ENCODE results near the gene POLN.

POLN gene

GRCh38 chr4:2241410-2242353, at the start of gene POLN, which contains the start of gene HAUS3:
POLN (minus strand) TSS chr4:2242121; CDS start chr4:2229231, 12,890 bp downstream.
HAUS3 (minus strand) TSS chr4:2242121; CDS start chr4:2240946, 1,175 bp downstream.
- DNase-seq = peak; percentile 99

DNA sequence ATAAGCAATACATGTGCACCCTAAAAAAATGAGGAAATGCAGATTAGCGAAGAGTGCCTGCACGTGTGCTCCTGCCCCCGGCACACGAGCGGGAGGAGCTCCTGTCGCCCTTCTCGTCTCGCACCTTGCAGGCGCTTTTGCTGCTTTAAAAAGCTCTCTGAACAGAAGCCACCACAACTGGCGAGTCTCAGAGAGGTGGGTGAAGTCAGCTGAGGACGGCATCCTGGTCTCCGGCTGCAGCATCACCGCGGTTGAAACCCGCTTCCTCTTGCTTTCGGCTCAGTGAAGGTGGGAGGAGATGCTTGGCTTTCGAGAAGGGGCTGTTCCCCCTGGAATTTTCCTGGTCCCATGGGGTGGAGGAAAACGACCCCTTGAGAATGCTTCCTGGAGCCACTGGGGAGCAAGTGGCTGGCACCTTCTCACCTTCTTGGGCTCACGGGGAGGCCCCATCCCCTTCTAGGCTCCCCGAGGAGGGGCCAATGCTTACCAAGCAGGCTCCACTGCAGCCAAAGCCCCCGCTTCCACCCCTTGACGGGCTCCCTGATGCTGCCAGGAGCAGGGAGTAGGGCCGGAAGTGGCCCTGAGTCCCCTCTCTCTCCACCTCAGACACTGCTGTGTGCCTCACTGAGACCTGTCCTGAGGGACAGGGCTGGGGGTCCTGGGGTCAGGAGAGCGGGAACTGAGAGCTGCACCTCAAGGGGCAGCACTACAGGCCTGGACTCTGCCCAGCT, 49.2 kb upstream of the POLN start:
- peak; percentile 68 for DNase-seq

GRCh38 chr4:2290488-2290887, 48.6 kb upstream of the POLN start:
- DNase-seq = no peak

GRCh38 chr4:2289955-2290333, 48.0 kb upstream of the POLN start:
- DNase-seq = peak; percentile 20

GRCh38 chr4:2289311-2289954, 47.5 kb upstream of the POLN start:
- DNase-seq = peak; percentile 18

GRCh38 chr4:2288051-2288541, 46.2 kb upstream of the POLN start:
- DNase-seq = peak; percentile 22

- DNase-seq = no peak
Observed at GRCh38 chr4:2287594-2287915, 45.6 kb upstream of the POLN start.

DNA sequence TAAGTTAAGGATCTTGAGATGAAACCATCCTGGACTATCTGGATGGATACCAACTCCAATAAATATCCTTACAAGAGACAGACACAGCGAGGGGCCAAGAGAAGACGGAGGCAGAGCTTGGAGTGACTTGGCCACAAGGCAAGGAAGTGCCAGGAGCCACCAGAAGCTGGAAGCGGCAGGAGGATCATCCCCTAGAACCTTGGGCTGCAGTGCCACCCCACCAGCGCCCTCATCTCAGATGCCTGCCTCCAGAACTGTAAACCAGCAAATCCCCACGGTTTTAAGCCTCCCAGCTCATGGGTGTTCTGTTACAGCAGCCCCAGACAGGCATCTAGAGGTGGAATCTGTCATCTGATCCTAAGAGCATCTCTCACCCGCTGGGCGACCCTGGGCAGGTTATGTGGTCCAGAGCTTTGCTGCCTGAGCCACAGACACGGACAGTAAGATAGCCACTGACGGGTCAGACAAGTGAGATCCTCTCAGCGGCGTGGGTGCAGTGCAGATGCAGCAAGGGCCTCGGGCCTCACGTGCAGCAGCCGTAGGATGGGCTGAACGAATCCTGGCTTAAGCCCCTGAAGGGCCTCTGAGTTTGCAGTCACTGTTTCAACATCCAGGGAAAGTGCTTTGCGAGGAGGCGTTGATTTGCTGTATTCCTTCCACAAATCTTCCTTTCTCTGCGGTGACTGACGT, 45.1 kb upstream of the POLN start:
- DNase-seq = no peak

DNA sequence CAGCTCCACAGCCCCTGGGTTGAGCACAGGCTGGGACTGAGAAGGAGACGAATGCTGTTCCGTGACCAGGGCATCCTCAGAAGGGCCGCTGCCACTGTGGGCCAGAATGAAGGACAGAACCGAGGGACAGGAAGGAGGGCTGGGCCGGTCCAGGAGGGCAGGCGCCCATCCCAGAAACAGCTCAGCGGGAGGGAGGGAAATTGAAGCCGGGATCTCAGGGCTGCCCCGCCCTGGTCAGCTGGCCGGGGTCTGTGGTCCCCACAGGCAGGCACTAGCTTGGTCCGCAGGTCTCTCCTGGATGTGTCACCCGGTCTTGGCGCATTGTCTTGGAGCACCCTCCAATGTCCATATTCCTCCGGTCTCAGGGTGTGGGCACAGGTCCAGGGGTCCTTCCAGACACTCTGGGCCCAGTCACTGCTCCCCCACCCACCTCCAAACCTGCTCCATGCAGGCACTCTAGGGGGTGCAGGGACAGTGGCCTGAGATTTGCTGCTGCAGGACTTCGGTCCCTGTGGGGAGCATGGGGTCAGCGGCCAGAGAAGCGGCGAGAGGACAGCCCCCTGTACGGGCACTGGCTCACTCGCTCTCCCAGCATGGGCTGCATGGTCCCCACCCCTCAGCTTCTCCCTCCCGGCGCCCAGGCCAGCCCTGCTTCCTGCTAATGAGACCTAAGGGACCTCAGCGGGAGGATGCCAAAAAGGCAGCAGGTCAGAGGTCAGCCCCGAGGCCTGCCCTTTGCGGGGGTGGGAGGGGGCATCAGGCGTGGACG, 43.9 kb upstream of the POLN start:
- DNase-seq = no peak

DNA sequence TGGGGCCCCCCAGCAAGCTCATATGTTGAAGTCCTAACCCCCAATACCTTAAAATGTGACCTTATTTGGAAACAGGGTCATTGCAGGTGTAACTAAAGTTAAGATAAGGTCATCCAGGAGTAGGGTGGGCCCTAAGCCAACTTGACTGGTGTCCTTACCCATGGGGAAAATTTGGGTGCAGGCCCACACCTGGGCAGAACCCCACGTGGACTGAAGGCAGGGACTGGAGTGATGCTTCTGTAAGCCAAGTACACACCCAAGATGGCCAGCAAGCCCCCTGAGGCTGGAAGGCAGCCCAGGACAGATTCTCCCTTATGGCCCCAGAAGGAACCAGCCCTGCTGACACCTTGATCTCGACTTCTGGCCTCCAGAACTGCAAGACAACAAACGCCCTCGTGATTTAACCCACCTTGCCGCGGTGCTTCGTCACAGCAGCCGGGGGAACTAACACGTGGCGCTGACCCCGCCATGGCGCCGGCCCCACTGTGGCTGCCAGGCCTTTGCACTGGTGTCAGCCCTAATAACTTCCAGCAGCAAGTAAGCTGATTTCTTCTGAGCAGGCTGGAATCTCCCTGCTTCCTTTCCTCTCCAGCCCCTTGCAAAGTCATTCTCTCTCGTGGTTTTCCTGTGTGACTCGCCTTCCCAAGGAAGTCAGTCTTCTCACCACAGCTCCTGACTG, 43.2 kb upstream of the POLN start:
- DNase-seq = no peak

DNA sequence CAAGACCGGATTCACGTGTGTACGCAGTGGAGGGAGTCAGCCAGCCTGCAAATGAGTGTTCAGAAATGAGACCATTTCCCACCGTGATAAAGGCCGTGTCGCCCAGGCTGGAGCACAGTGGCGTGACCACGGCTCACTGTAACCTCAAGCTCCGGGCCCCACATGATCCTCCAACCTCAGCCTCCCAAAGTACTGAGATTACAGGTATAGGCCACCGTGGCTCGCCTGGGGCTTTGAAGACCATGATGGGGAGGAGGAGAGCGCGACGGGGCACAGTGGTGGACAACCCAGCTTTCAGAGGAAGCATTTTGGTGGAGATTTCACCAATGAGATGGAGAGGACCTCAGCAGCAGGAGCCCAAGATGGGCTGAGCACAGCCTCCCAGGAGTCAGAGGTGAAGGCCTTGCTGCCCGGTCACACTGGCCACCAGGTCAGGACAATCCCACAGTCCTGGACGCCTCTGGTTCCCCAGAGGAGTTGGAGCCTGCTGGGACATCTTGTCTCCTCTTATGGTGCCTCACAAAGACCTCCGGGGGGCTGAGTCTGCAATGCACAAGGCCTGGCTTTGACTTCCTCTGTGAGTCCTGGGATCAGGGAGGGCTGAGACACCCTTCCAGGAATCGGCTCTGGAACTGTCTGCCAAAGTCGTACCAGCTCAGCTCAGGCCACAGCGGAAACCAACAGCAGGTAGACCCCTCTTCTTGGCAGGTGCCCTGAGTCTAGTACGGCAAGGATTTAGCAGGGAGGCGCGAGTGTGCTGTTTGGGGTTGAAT, 42.4 kb upstream of the POLN start:
- DNase-seq = no peak

DNA sequence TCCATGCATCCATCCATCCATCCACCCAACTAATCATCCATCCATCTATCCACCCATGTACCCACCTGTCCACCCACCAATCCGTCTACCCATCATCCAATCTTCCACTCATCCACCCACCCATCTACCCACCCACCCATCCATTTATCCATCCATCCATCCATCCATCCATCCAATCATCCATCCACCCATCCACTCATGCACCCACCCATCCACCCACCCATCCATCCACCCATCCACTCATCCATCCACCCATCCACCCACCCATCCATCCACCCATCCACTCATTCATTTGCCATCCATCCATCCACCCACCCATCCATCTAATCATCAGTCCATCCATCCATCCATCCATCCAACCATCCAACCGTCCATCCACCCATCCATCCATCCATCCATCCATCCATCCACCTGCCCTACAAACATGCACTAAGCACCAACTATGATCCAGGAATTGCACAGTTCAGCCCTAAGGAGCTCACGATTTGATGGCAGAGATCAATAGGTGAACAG, 41.3 kb upstream of the POLN start:
- no peak for DNase-seq

GRCh38 chr4:2281575-2282343, 39.8 kb upstream of the POLN start:
- peak; percentile 65 for DNase-seq

DNA sequence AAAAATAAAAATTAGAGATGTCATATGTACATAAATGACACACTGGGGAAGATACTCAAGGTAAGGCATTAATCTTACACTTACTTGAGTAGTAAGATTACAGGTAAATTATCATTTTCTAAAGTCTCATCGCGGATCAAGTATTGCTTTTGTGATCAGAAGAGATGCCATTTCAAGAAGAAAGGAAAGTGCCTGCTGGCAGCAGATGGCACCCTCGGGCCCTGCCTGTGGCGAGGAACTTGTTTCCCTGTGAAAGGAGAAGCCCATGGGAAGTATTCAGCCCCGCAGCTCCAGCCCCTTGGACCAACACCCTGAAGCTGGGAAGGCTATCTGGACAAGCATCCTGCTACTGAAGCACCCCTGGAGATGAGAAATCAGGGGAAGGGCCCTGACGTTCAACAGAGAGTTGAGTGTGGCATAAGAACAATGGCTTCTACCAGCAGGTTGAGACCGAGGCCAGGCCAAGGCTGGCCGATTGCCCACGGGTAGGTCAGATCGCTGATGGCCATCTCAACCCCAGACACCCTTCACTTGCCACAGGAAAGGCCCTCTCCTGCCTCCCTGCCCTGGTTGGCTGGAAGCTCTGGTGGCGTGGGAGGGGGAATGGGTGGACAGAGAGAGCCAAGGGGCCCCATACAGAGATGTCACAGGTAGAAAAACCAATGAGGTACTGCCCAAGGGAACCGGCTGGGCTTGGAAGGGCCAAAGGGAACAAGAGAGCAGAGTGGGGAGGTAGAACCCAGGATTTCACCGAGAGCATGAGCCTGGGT, 38.8 kb upstream of the POLN start:
- no peak for DNase-seq

- DNase-seq = no peak
Observed at GRCh38 chr4:2277956-2278355, 36.0 kb upstream of the POLN start.

DNA sequence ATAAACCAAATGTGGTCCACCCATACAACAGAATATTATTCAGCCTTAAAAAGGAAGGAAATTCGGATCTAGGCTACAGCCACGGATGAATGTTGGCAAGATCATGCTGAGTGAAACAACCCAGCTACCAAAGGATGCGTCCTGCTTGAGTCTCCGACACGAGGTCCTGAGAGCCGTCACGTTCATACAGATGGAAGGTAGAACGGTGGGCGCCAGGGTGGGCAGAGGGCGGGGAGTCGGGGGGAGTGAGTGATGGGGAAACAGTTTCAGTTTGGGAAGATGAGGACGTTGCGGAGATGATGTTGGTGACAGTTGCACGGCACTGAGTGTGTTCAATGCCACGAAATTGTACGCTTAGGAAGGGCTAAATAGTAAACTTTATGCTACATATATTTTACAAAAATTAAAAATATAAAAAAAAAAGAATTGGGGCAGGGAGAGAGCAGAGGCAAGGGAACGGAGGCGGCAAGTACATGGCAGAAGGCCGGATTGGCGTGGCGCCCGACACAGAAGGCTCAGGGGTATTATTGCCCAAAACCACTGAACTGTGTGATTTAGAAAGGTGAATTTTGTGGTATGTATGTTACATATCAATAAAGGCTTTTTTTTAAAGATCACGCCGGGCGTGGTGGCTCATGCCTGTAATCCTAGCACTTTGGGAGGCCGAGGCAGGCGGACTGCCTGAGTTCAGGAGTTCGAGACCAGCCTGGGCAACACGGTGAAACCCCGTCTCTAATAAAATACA, 34.8 kb upstream of the POLN start:
- DNase-seq = no peak

DNA sequence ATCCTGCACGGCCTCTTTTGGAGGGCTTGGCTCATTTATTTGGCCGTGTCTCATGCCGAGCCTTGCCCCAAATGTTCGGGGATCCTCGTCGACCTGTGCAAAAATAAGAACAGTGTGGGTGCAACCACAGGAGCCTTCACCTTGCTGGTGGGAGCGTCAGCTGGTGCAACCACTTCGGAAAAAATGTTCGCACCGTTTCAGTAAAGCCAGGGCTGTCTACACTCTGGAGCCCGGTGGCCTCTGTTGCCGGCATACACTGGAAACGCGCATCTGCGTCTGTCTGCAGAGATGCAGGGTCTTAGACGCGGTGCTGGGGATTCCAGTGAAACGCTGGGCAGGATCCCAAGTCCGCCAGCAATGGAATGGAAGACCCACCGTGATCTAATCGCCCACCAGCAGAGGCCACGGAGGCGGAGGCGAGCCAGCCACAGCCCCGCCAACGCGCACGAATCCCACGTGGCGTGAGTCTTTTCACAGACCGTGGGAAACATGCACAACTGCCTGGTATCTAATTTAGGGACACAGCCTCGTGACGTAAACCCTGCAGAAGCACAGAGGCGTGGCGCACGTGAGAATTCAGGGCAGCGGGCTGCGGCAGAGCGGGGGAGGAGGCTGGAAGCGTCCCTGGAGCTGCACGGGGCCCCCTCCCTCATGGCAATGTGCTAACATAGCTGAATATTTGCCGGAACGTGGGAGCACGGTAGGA, 33.8 kb upstream of the POLN start:
- DNase-seq = no peak
